Ovary (tissue), 9 donors: Measurements from ENCODE around the gene TPRA1. TPM values are rescaled to one million over a fixed set of nuclear protein-coding genes. Genes with fewer than 3 reads are reported as not detected.

ENCODE experiments used
- DNase-seq, 5 donors: peaks; one replicate each; pipeline ENCODE4 v3.0.0-alpha.2; 2019 to 2020
- H3K27ac ChIP-seq, 2 donors: fragments of 200-600 bp; one replicate each; pipeline versions ENCODE4 v1.5.1 to v1.8.0; 2019 to 2022
- H3K27me3 ChIP-seq: fragments of 200-600 bp; one replicate; pipeline ENCODE4 v1.8.0; 2022
- H3K36me3 ChIP-seq: fragments of 200-600 bp; sonication (generic); one replicate; pipeline ENCODE4 v1.5.1; 2019
- H3K4me1 ChIP-seq: one replicate; pipeline ENCODE4 v1.8.1; 2013; ENCODE audit warnings: mild to moderate bottlenecking, moderate library complexity; ENCODE audit not compliant: insufficient read depth
- H3K4me3 ChIP-seq: fragments of 200-600 bp; sonication (generic); one replicate; pipeline ENCODE4 v1.5.1; 2017
- H3K9me3 ChIP-seq, 2 donors: fragments of 200-600 bp in 1 of 2; sonication (generic) in 1 of 2; one replicate each; pipeline versions ENCODE4 v1.5.1 to v1.8.1; 2013 to 2019; ENCODE audit warnings: mild to moderate bottlenecking in 1 of 2, moderate library complexity in 1 of 2
- EP300 ChIP-seq: sonication (generic); formaldehyde crosslinking; IDR thresholded peaks from one replicate; pipeline ENCODE4 v1.6.1; 2017; ENCODE audit warnings: antibody characterized with exemption
- POLR2A ChIP-seq: fragments of 450-650 bp; IDR thresholded peaks from one replicate; pipeline ENCODE4 v1.6.1; 2017; ENCODE audit warnings: antibody characterized with exemption, mild to moderate bottlenecking, moderate library complexity
- WGBS, 3 donors: extraction: QIAGEN DNeasy Blood & Tissue Kit in 1 of 3; methylation state at CpG; one replicate each; pipeline versions ENCODE4 v1.1.5 to v1.1.7; 2013 to 2017; 5-methylcytosine and 5-hydroxymethylcytosine counted together
- intact Hi-C, 4 donors: fragments of 100-400 bp; cut with DNase I; formaldehyde crosslinking; loops; one replicate each; pipeline versions ENCODE4 v1.11.0 to v1.15.1; 2022 to 2023
- polyA plus RNA-seq, 2 donors: library from polyadenylated mRNA; stranded (reverse); fragments of 200-250 nt in 1 of 2; fragments of 350-450 nt in 1 of 2; fragmentation: Illumina TruSeq in 1 of 2; extraction: RNeasy Lipid Tissue Mini Kit (QIAGEN cat#74804) in 1 of 2; gene quantifications; one replicate each; pipeline ENCODE4 v1.2.3, GENCODE V29; 2013 to 2014
- total RNA-seq, 7 donors: library from RNA; depleted of rRNA in 2 of 7; stranded (reverse); fragments of >200 nt in 2 of 7; fragmentation: NEBNext Ultra II Directional in 3 of 7; extraction: Animal tissue kit (Norgen Biotek cat#: 25700) in 3 of 7; gene quantifications; one replicate each; pipeline versions ENCODE4 v1.1.0 to v1.2.4, GENCODE V29; 2016 to 2023
- TF ChIP-seq, protein P1 (sequence below), 3 donors: fragments of 450-650 bp in 2 of 3; fragments of 200-600 bp in 1 of 3; IDR thresholded peaks; one replicate each; pipeline versions ENCODE4 v1.5.1 to v1.8.0; 2016 to 2022; ENCODE audit warnings: antibody characterized with exemption in 3 of 3, mild to moderate bottlenecking in 1 of 3
- donor health status: DM: no; HTN: no; CAD: no; lungs with moderate emphysema.
- donor health status: DM: no; HTN: no; CAD: no.
- donor health status: Bipolar disorder and iron deficiency.
- donor health status: DM: yes; HTN: yes; CAD: no.
- donor health status: DM: no; HTN: no; CAD: no.
- donor health status: DM: yes; HTN: yes; CAD: no.

The TPRA1 gene
- total and polyA plus RNA-seq, 9 donors = 6.4 to 40.3 (median 36.6) TPM

DNA sequence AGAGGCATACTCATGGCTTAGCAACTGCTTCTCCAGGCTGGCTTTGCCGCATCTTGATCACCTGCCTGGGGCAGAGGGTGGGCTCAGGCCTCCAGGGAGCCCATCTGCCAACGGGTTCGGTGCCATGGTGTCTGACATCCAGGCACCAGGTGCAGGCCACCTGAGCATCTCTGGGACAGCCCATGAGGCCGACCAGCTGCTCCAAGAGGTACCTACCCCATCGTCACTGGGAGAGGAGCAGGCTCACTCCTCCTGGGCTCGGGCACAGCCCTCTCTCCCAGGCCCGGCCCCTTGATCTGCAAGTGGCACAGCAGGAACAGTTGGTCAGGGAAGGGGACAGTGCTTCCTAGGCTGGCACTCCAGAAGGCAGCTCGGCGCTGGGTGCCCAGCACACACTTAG, 21.9 kb downstream of the TPRA1 start:
- Histone ChIP-seq H3K27me3 (no peaks in the 10 kb centered on the region), H3K36me3 (no peaks in the 10 kb centered on the region), H3K27ac (no peak overlapping the region), H3K4me3 (no peak overlapping the region), H3K4me1 (peaks cover 8% of the 10 kb centered on the region), H3K9me3 (no peaks in the 10 kb centered on the region)
- no peak for TF ChIP-seq EP300
- TF ChIP-seq POLR2A = no peak
- DNase-seq = no peak
- 84 to 95% (median 93%) methylated on average over 6 to 9 of the region's 9 CpGs for WGBS, 3 donors
- intact Hi-C loops = no loop called here

DNA sequence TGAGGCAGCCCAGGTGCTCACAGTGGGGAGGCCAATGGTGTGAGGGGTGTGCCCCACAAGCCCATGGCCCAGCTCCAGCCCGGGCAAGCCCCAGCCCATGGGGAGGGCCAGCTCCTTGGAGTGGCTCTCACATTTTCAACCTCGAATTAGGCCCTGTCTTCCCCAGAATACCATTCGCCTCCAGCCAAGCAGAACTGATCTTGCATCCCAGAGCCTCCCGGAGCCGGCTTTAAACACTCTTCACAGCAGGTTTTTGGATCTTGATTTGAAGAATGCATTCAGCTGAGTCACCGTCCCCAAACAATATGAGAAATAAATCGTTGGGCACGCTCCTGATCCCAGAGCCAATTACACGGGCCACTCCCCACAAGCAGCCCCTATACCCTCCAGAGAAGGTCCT, 23.7 kb downstream of the TPRA1 start:
- no peak for DNase-seq
- Histone ChIP-seq H3K4me1 (peaks cover 8% of the 10 kb centered on the region), H3K27me3 (no peaks in the 10 kb centered on the region), H3K36me3 (no peaks in the 10 kb centered on the region), H3K9me3 (no peaks in the 10 kb centered on the region), H3K4me3 (no peak overlapping the region), H3K27ac (no peak overlapping the region)
- intact Hi-C loops = no loop called here
- WGBS, 3 donors = 71 to 82% (median 80%) methylated on average over 9 of the region's 9 CpGs
- TF ChIP-seq, protein P1, sequence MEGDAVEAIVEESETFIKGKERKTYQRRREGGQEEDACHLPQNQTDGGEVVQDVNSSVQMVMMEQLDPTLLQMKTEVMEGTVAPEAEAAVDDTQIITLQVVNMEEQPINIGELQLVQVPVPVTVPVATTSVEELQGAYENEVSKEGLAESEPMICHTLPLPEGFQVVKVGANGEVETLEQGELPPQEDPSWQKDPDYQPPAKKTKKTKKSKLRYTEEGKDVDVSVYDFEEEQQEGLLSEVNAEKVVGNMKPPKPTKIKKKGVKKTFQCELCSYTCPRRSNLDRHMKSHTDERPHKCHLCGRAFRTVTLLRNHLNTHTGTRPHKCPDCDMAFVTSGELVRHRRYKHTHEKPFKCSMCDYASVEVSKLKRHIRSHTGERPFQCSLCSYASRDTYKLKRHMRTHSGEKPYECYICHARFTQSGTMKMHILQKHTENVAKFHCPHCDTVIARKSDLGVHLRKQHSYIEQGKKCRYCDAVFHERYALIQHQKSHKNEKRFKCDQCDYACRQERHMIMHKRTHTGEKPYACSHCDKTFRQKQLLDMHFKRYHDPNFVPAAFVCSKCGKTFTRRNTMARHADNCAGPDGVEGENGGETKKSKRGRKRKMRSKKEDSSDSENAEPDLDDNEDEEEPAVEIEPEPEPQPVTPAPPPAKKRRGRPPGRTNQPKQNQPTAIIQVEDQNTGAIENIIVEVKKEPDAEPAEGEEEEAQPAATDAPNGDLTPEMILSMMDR (IDR thresholded peaks at IDR 0.05) = no peak
- TF ChIP-seq POLR2A (no peak), EP300 (no peak)

DNA sequence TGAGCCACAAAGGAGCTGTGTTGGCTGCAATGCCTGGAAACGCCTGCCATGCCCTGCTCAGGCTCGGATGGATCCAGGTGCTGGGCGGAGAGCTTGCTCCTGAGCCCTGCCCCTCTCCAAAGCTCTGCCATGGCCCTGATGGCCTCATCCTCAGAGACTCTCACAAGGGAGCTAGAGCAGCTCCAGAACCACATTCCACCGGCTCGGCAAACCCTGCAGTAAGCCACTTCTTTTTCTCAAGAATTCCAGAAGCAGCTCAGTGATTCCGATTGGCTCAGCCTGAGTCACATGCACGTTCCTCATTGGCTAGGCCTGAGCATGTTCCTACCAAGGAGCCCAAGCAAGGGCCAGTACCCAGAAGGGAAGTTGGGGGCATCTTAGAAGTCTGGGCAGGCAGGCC, 24.8 kb downstream of the TPRA1 start:
- 58 to 74% (median 69%) methylated on average over 7 of the region's 7 CpGs for WGBS, 3 donors
- H3K9me3 ChIP-seq = no peaks in the 10 kb centered on the region
- no peak overlapping the region for H3K4me3 ChIP-seq
- intact Hi-C loops = no loop called here
- no peaks in the 10 kb centered on the region for H3K36me3 ChIP-seq
- DNase-seq = no peak
- no peak overlapping the region for H3K27ac ChIP-seq
- peaks cover 8% of the 10 kb centered on the region for H3K4me1 ChIP-seq
- no peaks in the 10 kb centered on the region for H3K27me3 ChIP-seq
- no peak for TF ChIP-seq POLR2A
- no peak for TF ChIP-seq EP300
- TF ChIP-seq, protein P1 (IDR thresholded peaks at IDR 0.05) = no peak

DNA sequence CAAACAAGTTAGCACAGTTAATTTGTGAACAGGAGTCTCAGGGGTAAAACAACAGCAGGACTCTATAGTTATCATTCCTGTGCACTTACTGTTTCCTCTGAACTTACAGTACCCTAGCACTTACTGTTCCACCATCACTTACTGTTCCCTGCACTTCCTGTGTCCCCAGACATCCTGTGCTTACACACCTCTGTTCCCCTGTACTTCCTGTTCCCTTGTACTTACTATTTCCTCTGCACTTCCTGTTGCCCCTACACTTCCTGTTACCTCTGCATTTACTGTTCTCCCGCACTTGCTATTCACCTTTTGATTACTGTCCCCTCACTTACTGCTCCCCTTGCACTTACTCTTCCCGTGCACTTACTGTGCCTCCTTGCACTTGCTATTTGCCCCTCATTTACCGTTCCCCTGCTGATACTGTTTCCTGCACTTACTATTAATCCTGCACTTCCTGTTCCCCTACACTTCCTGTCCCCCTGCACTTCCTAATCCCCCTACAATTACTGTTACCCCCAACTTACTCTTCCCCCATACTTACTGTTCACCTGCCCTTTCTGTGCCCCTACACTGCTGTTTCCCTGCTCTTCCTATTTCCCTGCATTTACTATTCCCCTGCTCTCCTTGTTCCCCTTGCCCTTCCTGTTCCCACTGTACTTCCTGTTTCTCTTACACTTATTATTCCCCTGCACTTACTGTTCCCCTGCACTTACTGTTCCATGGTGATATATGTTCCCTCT, 30.3 kb downstream of the TPRA1 start:
- no peaks in the 10 kb centered on the region for H3K9me3 ChIP-seq
- H3K4me1 ChIP-seq = peaks cover 5% of the 10 kb centered on the region
- intact Hi-C loops = no loop called here
- TF ChIP-seq, protein P1 (IDR thresholded peaks at IDR 0.05) = no peak
- TF ChIP-seq EP300 (no peak), POLR2A (no peak)
- H3K27ac ChIP-seq = no peak overlapping the region
- H3K4me3 ChIP-seq = no peak overlapping the region
- H3K36me3 ChIP-seq = no peaks in the 10 kb centered on the region
- H3K27me3 ChIP-seq = no peaks in the 10 kb centered on the region
- no peak for DNase-seq
- WGBS, 3 donors = 70 to 80% (median 73%) methylated on average over 3 of the region's 3 CpGs

DNA sequence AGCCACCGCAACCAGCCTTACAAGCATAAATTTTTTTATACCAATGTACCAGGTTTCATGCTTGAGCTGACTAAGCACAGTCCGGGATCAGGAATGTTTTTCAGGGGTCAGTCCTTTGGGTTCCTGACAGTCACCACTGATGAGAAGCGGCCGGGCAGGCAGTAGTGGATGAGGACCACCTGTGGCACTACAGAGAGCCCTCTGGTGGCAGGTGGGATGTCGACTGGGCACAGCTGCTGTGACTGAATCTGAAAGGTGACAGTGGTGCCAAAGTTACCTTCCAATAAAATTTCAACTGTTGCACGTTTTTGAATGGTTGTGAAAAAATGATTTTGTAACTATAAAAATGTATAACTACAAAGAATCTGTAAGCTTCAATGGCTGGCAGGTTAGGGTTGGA, 34.0 kb downstream of the TPRA1 start:
- TF ChIP-seq EP300 (no peak), POLR2A (no peak)
- TF ChIP-seq, protein P1 (IDR thresholded peaks at IDR 0.05) = no peak
- no peak for DNase-seq
- Histone ChIP-seq H3K27me3 (no peaks in the 10 kb centered on the region), H3K4me1 (peaks cover 1% of the 10 kb centered on the region), H3K27ac (no peak overlapping the region), H3K4me3 (no peak overlapping the region), H3K9me3 (no peaks in the 10 kb centered on the region), H3K36me3 (no peaks in the 10 kb centered on the region)
- intact Hi-C loops = no loop called here
- 59 to 63% (median 62%) methylated on average over 6 of the region's 6 CpGs for WGBS, 3 donors
